ENCODE data around the gene NAA10.

Gene NAA10

GRCh38 chrX:153907456-153907855 is 27.4 kb downstream of the NAA10 start:
- Mint-ChIP-seq H3K4me1 (ENCODE audit: low read depth) (peaks cover 18% of the 10 kb centered on the region), H3K27ac (no peak overlapping the region), H3K4me3 (no peak overlapping the region), H3K9me3 (no peaks in the 10 kb centered on the region), H3K36me3 (ENCODE audit: low read depth) (peaks cover 9% of the 10 kb centered on the region), H3K27me3 (ENCODE audit: low read depth) (no peaks in the 10 kb centered on the region)

GRCh38 chrX:153906126-153906917 is 28.5 kb downstream of the NAA10 start:
- no peaks in the 10 kb centered on the region for H3K27me3 Mint-ChIP-seq (ENCODE audit: low read depth)
- no peaks in the 10 kb centered on the region for H3K9me3 Mint-ChIP-seq
- H3K4me3 Mint-ChIP-seq, result no peak overlapping the region
- peaks cover 5% of the 10 kb centered on the region for H3K36me3 Mint-ChIP-seq (ENCODE audit: low read depth)
- no peak overlapping the region for H3K27ac Mint-ChIP-seq
- peaks cover 20% of the 10 kb centered on the region for H3K4me1 Mint-ChIP-seq (ENCODE audit: low read depth)

- Mint-ChIP-seq H3K27ac (no peak overlapping the region), H3K27me3 (ENCODE audit: low read depth) (no peaks in the 10 kb centered on the region), H3K36me3 (ENCODE audit: low read depth) (peaks cover 3% of the 10 kb centered on the region), H3K4me1 (ENCODE audit: low read depth) (peaks cover 26% of the 10 kb centered on the region), H3K4me3 (no peak overlapping the region), H3K9me3 (no peaks in the 10 kb centered on the region)
Measured at GRCh38 chrX:153905481-153906095, 29.2 kb downstream of the NAA10 start.

GRCh38 chrX:153903991-153904957 is 30.6 kb downstream of the NAA10 start, which contains the start of gene AVPR2:
Gene AVPR2, plus strand, starts transcription at chrX:153904673. Its CDS starts 473 bp downstream, at chrX:153905146.
- Mint-ChIP-seq H3K27ac (peak within 1 kb of the TSS; percentile 68), H3K36me3 (ENCODE audit: low read depth) (peaks cover 3% of the 10 kb centered on the region)

GRCh38 chrX:153903238-153903980 is 31.4 kb downstream of the NAA10 start:
- Mint-ChIP-seq H3K4me3 (peak overlapping the region; percentile 44), H3K27ac (peak overlapping the region; percentile 68)

More at GRCh38 chrX:153903991-153904957, 30.6 kb downstream of the NAA10 start, which contains the start of gene AVPR2:
- H3K27me3 Mint-ChIP-seq (ENCODE audit: low read depth), result no peaks in the 10 kb centered on the region
- H3K9me3 Mint-ChIP-seq, result no peaks in the 10 kb centered on the region
- H3K4me3 Mint-ChIP-seq, result peak within 1 kb of the TSS; percentile 44
- peaks cover 28% of the 10 kb centered on the region for H3K4me1 Mint-ChIP-seq (ENCODE audit: low read depth)

GRCh38 chrX:153902385-153902784 is 32.5 kb downstream of the NAA10 start:
- Mint-ChIP-seq H3K27me3 (ENCODE audit: low read depth) (peaks cover 4% of the 10 kb centered on the region), H3K36me3 (ENCODE audit: low read depth) (peaks cover 3% of the 10 kb centered on the region), H3K4me1 (ENCODE audit: low read depth) (peaks cover 28% of the 10 kb centered on the region), H3K9me3 (no peaks in the 10 kb centered on the region), H3K27ac (no peak overlapping the region), H3K4me3 (no peak overlapping the region)

More at GRCh38 chrX:153903238-153903980, 31.4 kb downstream of the NAA10 start:
- peaks cover 28% of the 10 kb centered on the region for H3K4me1 Mint-ChIP-seq (ENCODE audit: low read depth)
- no peaks in the 10 kb centered on the region for H3K9me3 Mint-ChIP-seq
- H3K36me3 Mint-ChIP-seq (ENCODE audit: low read depth), result peaks cover under 1% of the 10 kb centered on the region
- H3K27me3 Mint-ChIP-seq (ENCODE audit: low read depth), result no peaks in the 10 kb centered on the region

- no peaks in the 10 kb centered on the region for H3K9me3 Mint-ChIP-seq
- no peak overlapping the region for H3K4me3 Mint-ChIP-seq
- peaks cover 28% of the 10 kb centered on the region for H3K4me1 Mint-ChIP-seq (ENCODE audit: low read depth)
- peak overlapping the region; percentile 42 for H3K27ac Mint-ChIP-seq
- peaks cover 3% of the 10 kb centered on the region for H3K36me3 Mint-ChIP-seq (ENCODE audit: low read depth)
- peaks cover 4% of the 10 kb centered on the region for H3K27me3 Mint-ChIP-seq (ENCODE audit: low read depth)
Measured at GRCh38 chrX:153901753-153902140, 33.1 kb downstream of the NAA10 start.

GRCh38 chrX:153900831-153901752 is 33.7 kb downstream of the NAA10 start:
- H3K9me3 Mint-ChIP-seq, result no peaks in the 10 kb centered on the region
- H3K27ac Mint-ChIP-seq, result peak overlapping the region; percentile 67
- H3K36me3 Mint-ChIP-seq (ENCODE audit: low read depth), result peaks cover 3% of the 10 kb centered on the region
- peaks cover 4% of the 10 kb centered on the region for H3K27me3 Mint-ChIP-seq (ENCODE audit: low read depth)
- peaks cover 28% of the 10 kb centered on the region for H3K4me1 Mint-ChIP-seq (ENCODE audit: low read depth)
- peak overlapping the region; percentile 51 for H3K4me3 Mint-ChIP-seq

GRCh38 chrX:153897899-153898298 is 36.9 kb downstream of the NAA10 start:
- H3K27ac Mint-ChIP-seq, result no peak overlapping the region
- H3K4me3 Mint-ChIP-seq, result no peak overlapping the region
- H3K9me3 Mint-ChIP-seq, result no peaks in the 10 kb centered on the region
- H3K36me3 Mint-ChIP-seq (ENCODE audit: low read depth), result peaks cover 3% of the 10 kb centered on the region
- H3K27me3 Mint-ChIP-seq (ENCODE audit: low read depth), result peaks cover 13% of the 10 kb centered on the region
- peaks cover 17% of the 10 kb centered on the region for H3K4me1 Mint-ChIP-seq (ENCODE audit: low read depth)

GRCh38 chrX:153889123-153889522 is 45.7 kb downstream of the NAA10 start:
- Mint-ChIP-seq H3K4me1 (ENCODE audit: low read depth) (peaks cover 2% of the 10 kb centered on the region), H3K4me3 (no peak overlapping the region), H3K9me3 (no peaks in the 10 kb centered on the region), H3K27ac (no peak overlapping the region), H3K27me3 (ENCODE audit: low read depth) (peaks cover 44% of the 10 kb centered on the region), H3K36me3 (ENCODE audit: low read depth) (no peaks in the 10 kb centered on the region)

- Mint-ChIP-seq H3K4me1 (ENCODE audit: low read depth) (peaks cover 2% of the 10 kb centered on the region), H3K4me3 (no peak overlapping the region), H3K27ac (no peak overlapping the region), H3K9me3 (no peaks in the 10 kb centered on the region), H3K36me3 (ENCODE audit: low read depth) (no peaks in the 10 kb centered on the region), H3K27me3 (ENCODE audit: low read depth) (peaks cover 39% of the 10 kb centered on the region)
Measured at GRCh38 chrX:153888344-153888743, 46.5 kb downstream of the NAA10 start.

GRCh38 chrX:153887385-153887784 is 47.5 kb downstream of the NAA10 start:
- no peaks in the 10 kb centered on the region for H3K36me3 Mint-ChIP-seq (ENCODE audit: low read depth)
- H3K9me3 Mint-ChIP-seq, result no peaks in the 10 kb centered on the region
- H3K4me3 Mint-ChIP-seq, result peak overlapping the region; percentile 46
- peaks cover 40% of the 10 kb centered on the region for H3K27me3 Mint-ChIP-seq (ENCODE audit: low read depth)
- peaks cover 2% of the 10 kb centered on the region for H3K4me1 Mint-ChIP-seq (ENCODE audit: low read depth)
- no peak overlapping the region for H3K27ac Mint-ChIP-seq

GRCh38 chrX:153886915-153887314 is 47.9 kb downstream of the NAA10 start:
- no peaks in the 10 kb centered on the region for H3K36me3 Mint-ChIP-seq (ENCODE audit: low read depth)
- H3K27ac Mint-ChIP-seq, result no peak overlapping the region
- H3K9me3 Mint-ChIP-seq, result no peaks in the 10 kb centered on the region
- no peak overlapping the region for H3K4me3 Mint-ChIP-seq
- H3K27me3 Mint-ChIP-seq (ENCODE audit: low read depth), result peaks cover 40% of the 10 kb centered on the region
- peaks cover 2% of the 10 kb centered on the region for H3K4me1 Mint-ChIP-seq (ENCODE audit: low read depth)

Data from T-helper 1 cell treated with Interleukin-12 subunit alpha and Interleukin-12 subunit beta and Interleukin-4 antibody, amounts not matched to agents 30 μg/mL and 1 μg/mL, for 36 hours (primary cell).